HEK293T (cell line): ENCODE data around the gene RSAD2.
A peak's percentile ranks its signal among the peaks of the same experiment; 100 is the strongest.

Experiments used
- CTCF ChIA-PET: fragments of 350-600 bp; formaldehyde crosslinking; extraction: SDS; loops from one replicate; lab custom pipeline; 2021; ENCODE audit warnings: antibody characterized with exemption, inconsistent platforms; lab: Yijun Ruan, JAX
- POLR2A ChIA-PET: fragments of 350-600 bp; formaldehyde crosslinking; extraction: SDS; loops from one replicate; lab custom pipeline; 2020; ENCODE audit warnings: antibody characterized with exemption, inconsistent platforms; lab: Yijun Ruan, JAX
- DNase-seq: peaks from one replicate; pipeline ENCODE4 v3.0.0; 2012; ENCODE audit warnings: mixed read lengths; ENCODE audit errors: extremely low spot score
- ARNT ChIP-seq: fragments of 450-650 bp; IDR thresholded peaks from 2 replicates; pipeline ENCODE4 v1.6.1; 2017; ENCODE audit warnings: mild to moderate bottlenecking
- BHLHE40 ChIP-seq: fragments of 450-650 bp; IDR thresholded peaks from 2 replicates; pipeline ENCODE4 v1.6.1; 2016; ENCODE audit warnings: mild to moderate bottlenecking, moderate library complexity, borderline replicate concordance
- CTBP1 ChIP-seq: fragments of 450-650 bp; IDR thresholded peaks from 2 replicates; pipeline ENCODE4 v1.6.1; 2016; ENCODE audit warnings: borderline replicate concordance
- ELF4 ChIP-seq: fragments of 450-650 bp; IDR thresholded peaks from 2 replicates; pipeline ENCODE4 v1.6.1; 2017; ENCODE audit warnings: antibody characterized with exemption
- FOXA1 ChIP-seq: fragments of 450-650 bp; IDR thresholded peaks from 2 replicates; pipeline ENCODE4 v1.6.1; 2016; ENCODE audit warnings: mild to moderate bottlenecking
- FOXK2 ChIP-seq: fragments of 450-650 bp; IDR thresholded peaks from 2 replicates; pipeline ENCODE4 v1.6.1; 2016; ENCODE audit warnings: mild to moderate bottlenecking
- FOXM1 ChIP-seq: fragments of 450-650 bp; IDR thresholded peaks from 2 replicates; pipeline ENCODE4 v1.6.1; 2017; ENCODE audit warnings: mild to moderate bottlenecking, borderline replicate concordance
- HDGF ChIP-seq: fragments of 450-650 bp; IDR thresholded peaks from 2 replicates; pipeline ENCODE4 v1.6.1; 2017; ENCODE audit warnings: antibody characterized with exemption, borderline replicate concordance
- L3MBTL2 ChIP-seq: fragments of 450-650 bp; conservative IDR thresholded peaks from 2 replicates; pipeline ENCODE4 v1.6.1; 2016; ENCODE audit warnings: mild to moderate bottlenecking
- LEF1 ChIP-seq: fragments of 450-650 bp; IDR thresholded peaks from 2 replicates; pipeline ENCODE4 v1.6.1; 2017; ENCODE audit warnings: mild to moderate bottlenecking, borderline replicate concordance
- NFRKB ChIP-seq: fragments of 450-650 bp; IDR thresholded peaks from 2 replicates; pipeline ENCODE4 v1.6.1; 2016; ENCODE audit warnings: mild to moderate bottlenecking, moderate library complexity
- PKNOX1 ChIP-seq: fragments of 450-650 bp; IDR thresholded peaks from 2 replicates; pipeline ENCODE4 v1.6.1; 2016
- SP1 ChIP-seq: fragments of 450-650 bp; IDR thresholded peaks from 2 replicates; pipeline ENCODE4 v1.6.1; 2017
- SUZ12 ChIP-seq: fragments of 450-650 bp; IDR thresholded peaks from 2 replicates; pipeline ENCODE4 v1.6.1; 2016; ENCODE audit warnings: mild to moderate bottlenecking
- TARDBP ChIP-seq: fragments of 450-650 bp; IDR thresholded peaks from 2 replicates; pipeline ENCODE4 v1.6.1; 2016
- ZNF384 ChIP-seq: fragments of 450-650 bp; IDR thresholded peaks from 2 replicates; pipeline ENCODE4 v1.6.1; 2016

The RSAD2 gene

GRCh38 chr2:6864231-6864754, 13.3 kb upstream of the RSAD2 start:
- ChIA-PET POLR2A (no interaction called here), CTCF (no interaction called here)
- no peak for DNase-seq
- TF ChIP-seq CTBP1 (no peak), ARNT (no peak), LEF1 (no peak), FOXA1 (no peak), SUZ12 (no peak), L3MBTL2 (no peak), FOXK2 (no peak)

GRCh38 chr2:6864923-6865345, 12.6 kb upstream of the RSAD2 start:
- CTCF ChIA-PET: interaction anchor here (1.0 to 1.1 kb wide), 2 partner anchors 17 to 50 kb away, joined by 3 read pairs; no protein-coding TSS in a partner anchor
- no peak for DNase-seq
- no peak for TF ChIP-seq LEF1
- TF ChIP-seq BHLHE40: no peak
- no peak for TF ChIP-seq FOXK2
- TF ChIP-seq PKNOX1: no peak
- TF ChIP-seq TARDBP: no peak
- no peak for TF ChIP-seq NFRKB
- POLR2A ChIA-PET: no interaction called here

GRCh38 chr2:6865346-6866274, 12.0 kb upstream of the RSAD2 start, which contains the start of gene CMPK2:
Gene CMPK2, minus strand, starts transcription at chr2:6865907. Its CDS starts 211 bp downstream, at chr2:6865696.
- DNase-seq: peak; percentile 63
- POLR2A ChIA-PET: no interaction called here
- TF ChIP-seq L3MBTL2: peak; percentile 44; the same call in 1 of the 2 replicates
- TF ChIP-seq PKNOX1: no peak
- CTCF ChIA-PET: interaction anchor here (1.0 to 1.3 kb wide), 3 partner anchors 17 to 51 kb away, joined by 3 to 4 read pairs (median 3); no protein-coding TSS in a partner anchor

GRCh38 chr2:6866275-6866671, 11.3 kb upstream of the RSAD2 start:
- POLR2A ChIA-PET: no interaction called here
- CTCF ChIA-PET: interaction anchor here (1.3 kb wide), 1 partner anchor 50 kb away, joined by 4 read pairs; no protein-coding TSS in a partner anchor
- DNase-seq: peak; percentile 11
- TF ChIP-seq PKNOX1: no peak
- no peak for TF ChIP-seq SP1
- TF ChIP-seq TARDBP: no peak
- no peak for TF ChIP-seq ELF4
- TF ChIP-seq FOXK2: no peak
- no peak for TF ChIP-seq ARNT

- ChIA-PET CTCF (interaction anchor here (1.3 kb wide), 1 partner anchor 50 kb away, joined by 4 read pairs; no protein-coding TSS in a partner anchor), POLR2A (no interaction called here)
- no peak for DNase-seq
- TF ChIP-seq SUZ12 (no peak), CTBP1 (no peak), ELF4 (no peak), BHLHE40 (no peak), LEF1 (no peak)
These were observed 10.6 kb upstream of the RSAD2 start for GRCh38 chr2:6866982-6867381.

GRCh38 chr2:6872394-6872793, 5.2 kb upstream of the RSAD2 start:
- ChIA-PET POLR2A (no interaction called here), CTCF (no interaction called here)
- TF ChIP-seq FOXM1 (no peak), LEF1 (no peak), FOXA1 (no peak), ARNT (no peak), ZNF384 (no peak), NFRKB (no peak), ELF4 (no peak), SP1 (no peak), TARDBP (no peak), PKNOX1 (no peak), FOXK2 (no peak), CTBP1 (no peak), HDGF (no peak), BHLHE40 (no peak), L3MBTL2 (no peak), SUZ12 (no peak)
- DNase-seq: no peak
